DOHH2 (cell line): ENCODE data around the gene AMFR.

Source experiments
- H3F3A ChIP-seq: fragments of 200-600 bp; sonication (generic), shearing (Covaris generic); 2 replicates; pipeline ENCODE4 v1.6.0; 2016; ENCODE audit warnings: antibody characterized with exemption, mild to moderate bottlenecking; ENCODE audit not compliant: control insufficient read depth, insufficient read depth
- H3K27ac ChIP-seq: fragments of 200-600 bp; sonication (generic); 2 replicates; pipeline ENCODE4 v1.5.1; 2014; ENCODE audit warnings: low read depth, mild to moderate bottlenecking, low read length, moderate library complexity
- H3K27me3 ChIP-seq: fragments of 200-600 bp; sonication (generic); 2 replicates; pipeline ENCODE4 v1.6.1; 2014; ENCODE audit warnings: mild to moderate bottlenecking, low read length, mixed read lengths; ENCODE audit not compliant: control insufficient read depth
- H3K36me3 ChIP-seq: fragments of 200-600 bp; sonication (generic); 2 replicates; pipeline ENCODE4 v1.6.1; 2014; ENCODE audit warnings: mild to moderate bottlenecking, low read length, moderate library complexity, mixed read lengths; ENCODE audit not compliant: control insufficient read depth
- H3K4me1 ChIP-seq: fragments of 200-600 bp; sonication (generic); 2 replicates; pipeline ENCODE4 v1.6.1; 2014; ENCODE audit warnings: mild to moderate bottlenecking, low read length, mixed read lengths; ENCODE audit not compliant: control insufficient read depth
- H3K4me2 ChIP-seq: fragments of 200-600 bp; sonication (generic); 2 replicates; pipeline ENCODE4 v1.6.0; 2014; ENCODE audit warnings: mild to moderate bottlenecking, low read length, moderate library complexity
- H3K4me3 ChIP-seq: fragments of 200-600 bp; sonication (generic); 2 replicates; pipeline ENCODE4 v1.5.1; 2014; ENCODE audit warnings: mild to moderate bottlenecking, low read length, mixed read lengths
- H3K79me2 ChIP-seq: fragments of 200-600 bp; sonication (generic); 2 replicates; pipeline ENCODE4 v1.6.1; 2014; ENCODE audit warnings: mild to moderate bottlenecking, low read length, mixed read lengths; ENCODE audit not compliant: control insufficient read depth
- H3K9me2 ChIP-seq: fragments of 200-600 bp; sonication (generic); replicated peaks from 2 replicates; pipeline ENCODE4 v1.6.1; 2014; ENCODE audit warnings: mild to moderate bottlenecking, low read length, mixed read lengths; ENCODE audit not compliant: control insufficient read depth
- H3K9me3 ChIP-seq: fragments of 200-600 bp; sonication (generic); 2 replicates; pipeline ENCODE4 v1.6.1; 2014; ENCODE audit warnings: antibody characterized with exemption, low read length, mixed read lengths; ENCODE audit not compliant: control insufficient read depth, insufficient read depth
- H4K20me1 ChIP-seq: fragments of 200-600 bp; sonication (generic); 2 replicates; pipeline ENCODE4 v1.6.0; 2014; ENCODE audit warnings: low read depth, mild to moderate bottlenecking, antibody characterized with exemption, low read length, moderate library complexity; ENCODE audit not compliant: control insufficient read depth, insufficient read depth
- CTCF ChIP-seq: fragments of 200-600 bp; sonication (generic); IDR thresholded peaks from one replicate; pipeline ENCODE4 v1.5.1; 2014; ENCODE audit warnings: antibody characterized with exemption, mild to moderate bottlenecking, low read depth, low read length; ENCODE audit not compliant: poor library complexity, severe bottlenecking
- EZH2phosphoT487 ChIP-seq: fragments of 200-600 bp; sonication (generic); IDR thresholded peaks from 2 replicates; pipeline ENCODE4 v1.6.1; 2017; ENCODE audit warnings: borderline replicate concordance, mild to moderate bottlenecking, antibody characterized with exemption, low read length, moderate library complexity, mixed read lengths

Gene AMFR

GRCh38 chr16:56469748-56470147, 44.4 kb upstream of the AMFR start:
- no peaks in the 10 kb centered on the region for H3F3A ChIP-seq
- H3K4me1 ChIP-seq: no peaks in the 10 kb centered on the region
- no peak overlapping the region for H3K27ac ChIP-seq
- H3K36me3 ChIP-seq: peaks cover 93% of the 10 kb centered on the region
- H3K79me2 ChIP-seq: no peaks in the 10 kb centered on the region
- H4K20me1 ChIP-seq: no peaks in the 10 kb centered on the region
- no peak for TF ChIP-seq CTCF
- no peak for TF ChIP-seq EZH2phosphoT487
- H3K4me2 ChIP-seq: no peak overlapping the region
- H3K9me3 ChIP-seq: no peaks in the 10 kb centered on the region
- H3K9me2 ChIP-seq: no peaks in the 10 kb centered on the region
- no peaks in the 10 kb centered on the region for H3K27me3 ChIP-seq
- no peak overlapping the region for H3K4me3 ChIP-seq

GRCh38 chr16:56468800-56469199, 43.5 kb upstream of the AMFR start:
- H3K9me3 ChIP-seq: no peaks in the 10 kb centered on the region
- H3K79me2 ChIP-seq: no peaks in the 10 kb centered on the region
- no peak overlapping the region for H3K4me3 ChIP-seq
- H3K27me3 ChIP-seq: no peaks in the 10 kb centered on the region
- H3K27ac ChIP-seq: no peak overlapping the region
- no peaks in the 10 kb centered on the region for H3K4me1 ChIP-seq
- H3K36me3 ChIP-seq: peaks cover 96% of the 10 kb centered on the region
- H3K4me2 ChIP-seq: no peak overlapping the region
- H3K9me2 ChIP-seq: no peaks in the 10 kb centered on the region
- TF ChIP-seq CTCF: no peak
- no peak for TF ChIP-seq EZH2phosphoT487
- no peaks in the 10 kb centered on the region for H3F3A ChIP-seq
- no peaks in the 10 kb centered on the region for H4K20me1 ChIP-seq

DNA sequence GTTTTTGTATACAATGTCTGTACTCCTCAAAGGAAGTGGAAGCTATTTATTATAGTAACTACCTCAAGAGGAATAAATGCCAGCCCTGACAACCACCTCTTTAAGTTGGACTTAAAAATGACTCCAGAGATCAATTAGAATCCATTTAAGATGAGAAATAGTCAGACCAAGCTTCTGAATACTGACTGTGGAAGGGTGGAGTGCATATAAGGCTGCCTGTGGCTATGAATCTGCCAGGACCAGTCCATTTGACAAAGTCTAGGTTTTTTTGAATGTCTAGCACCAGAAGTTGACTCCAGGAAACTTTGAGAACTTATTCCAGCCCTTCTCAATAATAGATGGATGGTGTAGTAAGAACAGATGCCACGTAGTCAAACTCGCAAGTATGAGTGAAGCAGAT, 41.0 kb upstream of the AMFR start:
- Histone ChIP-seq H3K4me1 (no peaks in the 10 kb centered on the region), H3K9me3 (no peaks in the 10 kb centered on the region), H3K36me3 (peaks cover 91% of the 10 kb centered on the region), H4K20me1 (no peaks in the 10 kb centered on the region), H3K79me2 (no peaks in the 10 kb centered on the region), H3K4me2 (no peak overlapping the region), H3K27me3 (no peaks in the 10 kb centered on the region), H3F3A (no peaks in the 10 kb centered on the region), H3K9me2 (no peaks in the 10 kb centered on the region), H3K4me3 (no peak overlapping the region), H3K27ac (no peak overlapping the region)
- TF ChIP-seq EZH2phosphoT487: no peak
- TF ChIP-seq CTCF: no peak

GRCh38 chr16:56463153-56463552, 37.8 kb upstream of the AMFR start:
- Histone ChIP-seq H3K27ac (no peak overlapping the region), H3K79me2 (peaks cover 3% of the 10 kb centered on the region; the same call in 1 of the 2 replicates), H3K4me2 (no peak overlapping the region), H3K27me3 (no peaks in the 10 kb centered on the region), H4K20me1 (no peaks in the 10 kb centered on the region; the same call in 1 of the 2 replicates), H3K9me2 (no peaks in the 10 kb centered on the region), H3K9me3 (no peaks in the 10 kb centered on the region), H3K36me3 (peaks cover 87% of the 10 kb centered on the region), H3K4me3 (no peak overlapping the region), H3F3A (no peaks in the 10 kb centered on the region), H3K4me1 (no peaks in the 10 kb centered on the region)
- TF ChIP-seq EZH2phosphoT487: no peak
- no peak for TF ChIP-seq CTCF
